HCT116 (cell line): ENCODE data around the gene MYL5. TPM values are rescaled to one million over a fixed set of nuclear protein-coding genes. Genes with fewer than 3 reads are reported as not detected.

Experiments used
- ATAC-seq: fragments of 200-7000 bp; cut with Tn5 transposase; 2 replicates; pipeline ENCODE4 v1.9.1; 2020; ENCODE audit warnings: mild to moderate bottlenecking, moderate library complexity
- BruUV-seq: library from RNA; stranded (reverse); fragments of 400-500 nt; replicated peaks from 2 replicates; lab custom pipeline; 2021; lab: Mats Ljungman, UMichigan
- CTCF ChIA-PET: fragments of 300-600 bp; sonication (Branson Sonifier 250); formaldehyde crosslinking; loops from one replicate; lab custom pipeline; 2021; ENCODE audit warnings: antibody characterized with exemption; lab: Charles Lee
- POLR2A ChIA-PET: fragments of 300-600, 350-600 bp; sonication (Branson Sonifier 250); formaldehyde crosslinking; loops from one replicate; lab custom pipeline; 2021; ENCODE audit warnings: antibody characterized with exemption; lab: Charles Lee
- RAD21 ChIA-PET, 2 experiments: fragments of 300-600 bp; sonication (Branson Sonifier 250); formaldehyde crosslinking; loops; one replicate each; lab custom pipeline; 2023; ENCODE audit warnings: low total read pairs in 2 of 2; ENCODE audit not compliant: uncharacterized antibody in 2 of 2, unreplicated experiment in 2 of 2, low non-redundant PET in 1 of 2; lab: Charles Lee
- DNase-seq: peaks from one replicate; pipeline ENCODE4 v3.0.0-alpha.2; 2010; ENCODE audit warnings: low read depth, low spot score
- H2AFZ ChIP-seq: fragments of 200-600 bp; shearing (Covaris generic), sonication (generic); 2 replicates; pipeline ENCODE4 v1.6.1; 2017; ENCODE audit warnings: low read depth, mixed run types, mixed read lengths, antibody characterized with exemption, low read length; ENCODE audit not compliant: poor library complexity, severe bottlenecking
- H3K27ac ChIP-seq: 2 replicates; pipeline ENCODE4 v1.5.1; 2012; ENCODE audit warnings: low read depth, low read length
- H3K27me3 ChIP-seq: fragments of 200-600 bp; sonication (generic); 2 replicates; pipeline ENCODE4 v1.6.1; 2016; ENCODE audit warnings: mixed run types, low read length, mixed read lengths; ENCODE audit not compliant: insufficient read depth
- H3K36me3 ChIP-seq, 2 experiments: fragments of 200-500 bp in 1 of 2; fragments of 200-600 bp in 1 of 2; sonication (Bioruptor generic) in 1 of 2; sonication (generic) in 1 of 2; 2 replicates each; pipeline versions ENCODE4 v1.5.1 to v1.6.1; 2014 to 2016; ENCODE audit warnings: low read length in 2 of 2, inconsistent platforms in 1 of 2, mixed read lengths in 1 of 2, mixed run types in 1 of 2; ENCODE audit not compliant: insufficient read depth in 2 of 2, control insufficient read depth in 1 of 2
- H3K4me1 ChIP-seq, 2 experiments: fragments of 200-600 bp in 1 of 2; sonication (generic) in 1 of 2; 2 replicates each; pipeline versions ENCODE4 v1.5.1 to v1.6.1; 2012 to 2017; ENCODE audit warnings: low read length in 2 of 2, inconsistent platforms in 1 of 2, mild to moderate bottlenecking in 1 of 2, mixed read lengths in 1 of 2, mixed run types in 1 of 2, moderate library complexity in 1 of 2; ENCODE audit not compliant: insufficient read depth in 2 of 2, control insufficient read depth in 1 of 2
- H3K4me2 ChIP-seq: fragments of 200-600 bp; sonication (generic); 2 replicates; pipeline ENCODE4 v1.6.1; 2017; ENCODE audit warnings: mixed run types, low read length, mixed read lengths
- H3K4me3 ChIP-seq, 2 experiments: fragments of 200-600 bp in 1 of 2; sonication (generic) in 1 of 2; replicated peaks in 1 of 2; 2 replicates each; pipeline ENCODE4 v1.5.1; 2011 to 2016; ENCODE audit warnings: low read length in 2 of 2, control low read depth in 1 of 2, low read depth in 1 of 2, mild to moderate bottlenecking in 1 of 2, mixed read lengths in 1 of 2, mixed run types in 1 of 2
- H3K79me2 ChIP-seq: fragments of 200-600 bp; sonication (generic); 2 replicates; pipeline ENCODE4 v1.6.1; 2017; ENCODE audit warnings: mild to moderate bottlenecking, mixed run types, low read length, moderate library complexity, mixed read lengths; ENCODE audit not compliant: insufficient read depth
- H3K9ac ChIP-seq: fragments of 200-600 bp; sonication (generic); 2 replicates; pipeline ENCODE4 v1.6.1; 2016; ENCODE audit warnings: low read length, mixed read lengths
- H3K9me2 ChIP-seq: fragments of 200-600 bp; sonication (generic), shearing (Covaris generic); 2 replicates; pipeline ENCODE4 v1.6.1; 2017; ENCODE audit warnings: mixed run types, mild to moderate bottlenecking, moderate library complexity; ENCODE audit not compliant: insufficient read depth
- H3K9me3 ChIP-seq, 2 experiments: fragments of 200-500 bp in 1 of 2; fragments of 200-600 bp in 1 of 2; sonication (Bioruptor generic) in 1 of 2; sonication (generic) in 1 of 2; 2 replicates each; pipeline ENCODE4 v1.6.1; 2014 to 2017; ENCODE audit warnings: low read length in 2 of 2, mixed read lengths in 2 of 2, inconsistent platforms in 1 of 2, low read depth in 1 of 2, mild to moderate bottlenecking in 1 of 2, mixed run types in 1 of 2, moderate library complexity in 1 of 2; ENCODE audit not compliant: control insufficient read depth in 1 of 2, insufficient read depth in 1 of 2
- H4K20me1 ChIP-seq: fragments of 200-600 bp; sonication (generic), shearing (Covaris generic); 2 replicates; pipeline ENCODE4 v1.6.1; 2017; ENCODE audit warnings: mixed run types, mild to moderate bottlenecking, moderate library complexity; ENCODE audit not compliant: insufficient read depth
- CBX3 ChIP-seq: IDR thresholded peaks from 2 replicates; pipeline ENCODE4 v1.6.1; 2012; ENCODE audit warnings: low read depth
- CEBPB ChIP-seq: IDR thresholded peaks from 2 replicates; pipeline ENCODE4 v1.6.1; 2012; ENCODE audit warnings: low read depth
- EGR1 ChIP-seq: IDR thresholded peaks from 2 replicates; pipeline ENCODE4 v1.6.1; 2012; ENCODE audit warnings: low read depth
- EZH2phosphoT487 ChIP-seq: fragments of 200-600 bp; IDR thresholded peaks from 2 replicates; pipeline ENCODE4 v1.6.1; 2018; ENCODE audit warnings: antibody characterized with exemption, borderline replicate concordance
- JUND ChIP-seq: IDR thresholded peaks from 2 replicates; pipeline ENCODE4 v1.6.1; 2012
- POLR2A ChIP-seq: IDR thresholded peaks from 2 replicates; pipeline ENCODE4 v1.7.0; 2011; ENCODE audit warnings: borderline replicate concordance; ENCODE audit not compliant: insufficient read depth, insufficient read length; ENCODE audit errors: extremely low read depth
- POLR2AphosphoS5 ChIP-seq: IDR thresholded peaks from 2 replicates; pipeline ENCODE4 v1.6.1; 2011; ENCODE audit warnings: mild to moderate bottlenecking, low read depth, low read length, moderate library complexity
- RAD21 ChIP-seq: IDR thresholded peaks from 2 replicates; pipeline ENCODE4 v1.6.1; 2012; ENCODE audit warnings: low read depth, mild to moderate bottlenecking
- REST ChIP-seq: IDR thresholded peaks from 2 replicates; pipeline ENCODE4 v1.6.1; 2012; ENCODE audit warnings: low read depth
- SIN3A ChIP-seq: IDR thresholded peaks from 2 replicates; pipeline ENCODE4 v1.6.1; 2012; ENCODE audit warnings: low read depth
- SP1 ChIP-seq: IDR thresholded peaks from 2 replicates; pipeline ENCODE4 v1.6.1; 2012; ENCODE audit warnings: low read depth
- YY1 ChIP-seq: IDR thresholded peaks from 2 replicates; pipeline ENCODE4 v1.6.1; 2011; ENCODE audit warnings: low read length, low read depth, moderate library complexity, mild to moderate bottlenecking; ENCODE audit not compliant: insufficient replicate concordance; ENCODE audit errors: extremely low read depth
- ZFX ChIP-seq: fragments of 450-650 bp; IDR thresholded peaks from 2 replicates; pipeline ENCODE4 v1.6.1; 2017
- intact Hi-C: fragments of 100-400 bp; cut with micrococcal nuclease; formaldehyde crosslinking; loops from 2 replicates; pipeline ENCODE4 v1.10.0; 2022
- total RNA-seq: library from RNA; stranded (reverse); gene quantifications from one replicate; pipeline ENCODE4 v1.2.1, GENCODE V29; 2021; ENCODE audit not compliant: unreplicated experiment
- TF ChIP-seq, protein P1 (sequence below): IDR thresholded peaks from 2 replicates; pipeline ENCODE4 v1.6.1; 2011; ENCODE audit warnings: mild to moderate bottlenecking, low read length, moderate library complexity; ENCODE audit not compliant: insufficient replicate concordance; ENCODE audit errors: extremely low read depth
- TF ChIP-seq, protein P2 (sequence below): IDR thresholded peaks from 2 replicates; pipeline ENCODE4 v1.6.1; 2012
- TF ChIP-seq, protein P3 (sequence below): IDR thresholded peaks from 2 replicates; pipeline ENCODE4 v1.6.1; 2012

Gene MYL5
- total RNA-seq, 1 experiment from 2014 or later: 14.0 TPM

DNA sequence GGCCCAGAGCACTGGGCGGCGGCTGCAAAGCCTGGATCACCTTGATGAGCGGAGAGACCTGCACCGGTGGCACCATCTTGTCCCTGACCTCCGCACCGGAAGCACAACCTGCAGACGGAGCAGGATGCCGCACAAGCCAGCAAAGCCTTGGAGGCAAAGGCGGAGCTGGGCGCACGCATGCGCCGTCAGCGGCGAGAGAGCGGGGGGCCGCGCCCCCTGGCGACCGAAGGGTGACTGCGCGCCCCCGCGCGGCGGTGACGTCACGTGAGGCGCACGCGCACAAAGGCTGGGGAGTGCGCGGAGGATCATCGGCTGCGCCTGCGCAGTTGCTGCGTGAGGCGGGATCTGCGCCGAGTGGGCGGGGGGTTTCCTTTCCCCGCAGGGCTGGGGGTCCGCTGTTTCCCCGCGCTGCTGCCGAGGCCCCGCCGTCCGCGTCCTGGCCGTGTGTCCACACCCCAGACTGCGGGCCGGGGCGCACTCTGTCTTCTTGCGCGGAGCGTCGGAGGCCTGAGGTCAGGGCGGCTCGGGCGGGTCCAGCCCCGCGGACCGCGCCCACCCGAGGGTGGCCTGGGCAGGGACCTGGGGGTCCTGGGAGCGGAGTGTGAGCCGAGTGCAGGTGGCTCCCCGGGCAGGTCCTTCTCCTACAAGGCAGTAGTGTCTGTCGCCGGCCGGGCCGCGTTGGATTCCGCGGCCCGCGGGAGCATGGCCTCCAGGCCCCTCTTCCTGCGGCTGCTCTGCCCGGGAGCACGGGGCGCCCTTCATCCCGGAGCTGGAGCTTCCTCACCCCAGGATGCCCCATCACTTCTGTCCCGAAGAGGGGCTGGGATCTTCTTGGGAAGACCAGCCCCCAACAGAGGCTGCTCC lies at the start of gene MYL5, which contains the start of gene ATP5ME (continued):
- TF ChIP-seq, protein P1, sequence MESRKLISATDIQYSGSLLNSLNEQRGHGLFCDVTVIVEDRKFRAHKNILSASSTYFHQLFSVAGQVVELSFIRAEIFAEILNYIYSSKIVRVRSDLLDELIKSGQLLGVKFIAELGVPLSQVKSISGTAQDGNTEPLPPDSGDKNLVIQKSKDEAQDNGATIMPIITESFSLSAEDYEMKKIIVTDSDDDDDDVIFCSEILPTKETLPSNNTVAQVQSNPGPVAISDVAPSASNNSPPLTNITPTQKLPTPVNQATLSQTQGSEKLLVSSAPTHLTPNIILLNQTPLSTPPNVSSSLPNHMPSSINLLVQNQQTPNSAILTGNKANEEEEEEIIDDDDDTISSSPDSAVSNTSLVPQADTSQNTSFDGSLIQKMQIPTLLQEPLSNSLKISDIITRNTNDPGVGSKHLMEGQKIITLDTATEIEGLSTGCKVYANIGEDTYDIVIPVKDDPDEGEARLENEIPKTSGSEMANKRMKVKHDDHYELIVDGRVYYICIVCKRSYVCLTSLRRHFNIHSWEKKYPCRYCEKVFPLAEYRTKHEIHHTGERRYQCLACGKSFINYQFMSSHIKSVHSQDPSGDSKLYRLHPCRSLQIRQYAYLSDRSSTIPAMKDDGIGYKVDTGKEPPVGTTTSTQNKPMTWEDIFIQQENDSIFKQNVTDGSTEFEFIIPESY: peak; percentile 68
- TF ChIP-seq SIN3A: no peak
- TF ChIP-seq, protein P2, sequence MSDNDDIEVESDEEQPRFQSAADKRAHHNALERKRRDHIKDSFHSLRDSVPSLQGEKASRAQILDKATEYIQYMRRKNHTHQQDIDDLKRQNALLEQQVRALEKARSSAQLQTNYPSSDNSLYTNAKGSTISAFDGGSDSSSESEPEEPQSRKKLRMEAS: no peak
- TF ChIP-seq RAD21: no peak

GRCh38 chr4:624705-625590 lies 49.4 kb upstream of the MYL5 start, which contains the start of gene PDE6B:
TSS of gene PDE6B (plus strand) at chr4:625573. CDS start at chr4:625627, 54 bp downstream.
- BruUV-seq: no TSS peak
- Histone ChIP-seq H3K4me2 (no peak within 1 kb of the TSS), H3K79me2 (no peaks in the 10 kb centered on the region), H4K20me1 (no peaks in the 10 kb centered on the region), H3K27me3 (no peaks in the 10 kb centered on the region), H3K27ac (no peak within 1 kb of the TSS), H2AFZ (no peak within 1 kb of the TSS), H3K4me3 (no peak within 1 kb of the TSS), H3K9me3 (no peaks in the 10 kb centered on the region), H3K4me1 (no peaks in the 10 kb centered on the region), H3K9ac (no peak within 1 kb of the TSS), H3K9me2 (no peaks in the 10 kb centered on the region), H3K36me3 (no peaks in the 10 kb centered on the region)
- ChIA-PET CTCF (no interaction called here), POLR2A (no interaction called here), RAD21 (no interaction called here)
- DNase-seq: no peak
- no peak for ATAC-seq
- intact Hi-C loops: no loop called here
- TF ChIP-seq JUND (no peak), SIN3A (no peak), POLR2A (no peak), CEBPB (no peak), CBX3 (no peak), SP1 (no peak), REST (no peak), EGR1 (no peak), EZH2phosphoT487 (no peak), YY1 (no peak), ZFX (no peak), POLR2AphosphoS5 (no peak)
- TF ChIP-seq, protein P3, sequence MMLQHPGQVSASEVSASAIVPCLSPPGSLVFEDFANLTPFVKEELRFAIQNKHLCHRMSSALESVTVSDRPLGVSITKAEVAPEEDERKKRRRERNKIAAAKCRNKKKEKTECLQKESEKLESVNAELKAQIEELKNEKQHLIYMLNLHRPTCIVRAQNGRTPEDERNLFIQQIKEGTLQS: no peak
